Measurements from ENCODE around the gene MAP6. TPM values are rescaled to one million over a fixed set of nuclear protein-coding genes. Genes with fewer than 3 reads are reported as not detected.

The MAP6 gene
- total and polyA plus RNA-seq, 2 of the 13 experiments (the other 11 are each of a cell fraction or from before 2014, with no cell fraction given) = 0.04 TPM; not detected in 1

DNA sequence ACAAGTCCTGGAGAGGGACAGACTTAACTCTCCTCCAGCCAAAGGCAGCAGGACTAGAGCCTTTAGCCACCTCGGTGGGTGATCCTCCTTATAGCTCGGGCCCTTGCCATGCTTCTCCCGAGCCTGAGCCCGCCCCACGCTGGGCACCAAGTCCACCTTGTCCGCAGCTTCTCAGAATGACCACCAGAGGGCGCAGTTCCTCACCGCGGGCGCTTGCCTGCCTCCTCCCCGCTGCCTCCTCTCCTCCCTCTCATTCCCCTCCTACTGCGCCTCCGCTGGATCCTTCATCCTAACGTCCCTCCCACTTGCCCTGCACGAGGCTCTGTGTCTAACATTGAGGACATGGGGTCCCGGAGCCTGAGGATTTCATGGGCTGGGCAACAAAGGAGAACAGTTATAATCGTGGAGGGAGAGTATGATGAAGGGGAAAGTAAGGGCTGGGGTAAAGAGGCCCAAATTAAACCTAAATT lies 37.5 kb upstream of the MAP6 start:
- 0 out of 2 replicates have a peak, but pooled peaks cover 6% of the 10 kb centered on the region for H3K9me3 ChIP-seq (ENCODE audit: low read length)
- peak overlapping the region; percentile 90 for H3K4me2 ChIP-seq (ENCODE audit: low read depth, low read length)
- peaks cover 15% of the 10 kb centered on the region for H3K4me1 ChIP-seq (ENCODE audit: insufficient read depth, low read length)
- ATAC-seq (peak; percentile 98), DNase-seq (ENCODE audit: low spot score) (peak; percentile 65), FAIRE-seq (peak; percentile 61)
- no TSS peak for BruUV-seq (replicated peaks)
- no peak overlapping the region for H2AFZ ChIP-seq (ENCODE audit: low read length)
- ChIA-PET CTCF (ENCODE audit: low intra/inter-chr PET ratio, low total read pairs) (interaction anchor here (1.1 to 2.4 kb wide), 3 partner anchors 61 to 162 kb away, joined by 3 to 38 read pairs (median 5); partner anchors contain the start of gene DGAT2), POLR2A (interaction anchor here (1.0 to 1.6 kb wide), 4 partner anchors 13 to 76 kb away, joined by 3 to 8 read pairs (median 6); no protein-coding TSS in a partner anchor)
- no peaks in the 10 kb centered on the region for H4K20me1 ChIP-seq (ENCODE audit: insufficient read depth, low read length)
- no peak overlapping the region for H3K9ac ChIP-seq (ENCODE audit: insufficient read depth, low read depth, low read length)
- H3K4me3 ChIP-seq (replicated peaks in 1 of 3; ENCODE audit: insufficient read depth in 1 of 3, low read depth in 2 of 3, low read length in 3 of 3) = peak overlapping the region in 2 of 3 experiments; percentile 5 to 55; a peak in 2 of 6 replicates
- no peaks in the 10 kb centered on the region for H3K36me3 ChIP-seq (replicated peaks in 1 of 2; ENCODE audit: control insufficient read depth in 1 of 2, insufficient read depth in 2 of 2, low read length in 2 of 2)
- H3K79me2 ChIP-seq (ENCODE audit: insufficient read depth, low read length) = no peaks in the 10 kb centered on the region
- intact Hi-C loops (cut with micrococcal nuclease; ENCODE audit: unreplicated experiment) = loop anchor here (1.0 to 5.0 kb wide), 3 partner anchors 62 to 161 kb away; partner anchors contain the start of gene DGAT2
- H3K27ac ChIP-seq (ENCODE audit: extremely low read length, insufficient read depth, low read length) = no peak overlapping the region
- WGBS (ENCODE audit: low lambda C conversion rate) = 5% methylated on average over 13 of the region's 17 CpGs
- H3K27me3 ChIP-seq (ENCODE audit: control insufficient read depth in 1 of 2, insufficient read depth in 2 of 2, low read length in 2 of 2) = no peaks in the 10 kb centered on the region; a peak in 1 of 5 replicates
- in situ Hi-C loops (cut with HindIII; ENCODE audit: extremely low pct_ligation_motif_present, low pct_unique_long_range_greater_than_20kb) = no loop called here
- TF ChIP-seq SMARCC2 (IDR thresholded peaks at IDR 0.05) = no peak
- no peak for TF ChIP-seq SRSF9 (IDR thresholded peaks at IDR 0.05; ENCODE audit: borderline replicate concordance, insufficient read depth, low read depth, low read length, poor library complexity, severe bottlenecking)
- no peak for TF ChIP-seq ZNF850 (CRISPR knock-in tag; conservative IDR thresholded peaks at IDR 0.05)
- TF ChIP-seq, protein P1, sequence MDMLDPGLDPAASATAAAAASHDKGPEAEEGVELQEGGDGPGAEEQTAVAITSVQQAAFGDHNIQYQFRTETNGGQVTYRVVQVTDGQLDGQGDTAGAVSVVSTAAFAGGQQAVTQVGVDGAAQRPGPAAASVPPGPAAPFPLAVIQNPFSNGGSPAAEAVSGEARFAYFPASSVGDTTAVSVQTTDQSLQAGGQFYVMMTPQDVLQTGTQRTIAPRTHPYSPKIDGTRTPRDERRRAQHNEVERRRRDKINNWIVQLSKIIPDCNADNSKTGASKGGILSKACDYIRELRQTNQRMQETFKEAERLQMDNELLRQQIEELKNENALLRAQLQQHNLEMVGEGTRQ (IDR thresholded peaks at IDR 0.05; ENCODE audit: low read depth, low read length) = no peak
- TF ChIP-seq, protein P1 (CRISPR knock-in tag; IDR thresholded peaks at IDR 0.05; ENCODE audit: borderline replicate concordance) = no peak
- TF ChIP-seq ZNF703 (CRISPR knock-in tag; IDR thresholded peaks at IDR 0.05; ENCODE audit: borderline replicate concordance) = no peak
- TF ChIP-seq NONO (IDR thresholded peaks at IDR 0.05) = no peak
- TF ChIP-seq NONO (CRISPR knock-in tag; conservative IDR thresholded peaks at IDR 0.05) = no peak; the same call in 1 of the 2 replicates
- TF ChIP-seq POLR2AphosphoS2 (IDR thresholded peaks at IDR 0.05; ENCODE audit: low read depth, low read length) = no peak
- no peak for TF ChIP-seq ZNF3 (CRISPR knock-in tag; IDR thresholded peaks at IDR 0.05)
- TF ChIP-seq BCL6 (CRISPR knock-in tag; IDR thresholded peaks at IDR 0.05) = peak; percentile 19; the same call in 1 of the 2 replicates
- TF ChIP-seq, protein P2, sequence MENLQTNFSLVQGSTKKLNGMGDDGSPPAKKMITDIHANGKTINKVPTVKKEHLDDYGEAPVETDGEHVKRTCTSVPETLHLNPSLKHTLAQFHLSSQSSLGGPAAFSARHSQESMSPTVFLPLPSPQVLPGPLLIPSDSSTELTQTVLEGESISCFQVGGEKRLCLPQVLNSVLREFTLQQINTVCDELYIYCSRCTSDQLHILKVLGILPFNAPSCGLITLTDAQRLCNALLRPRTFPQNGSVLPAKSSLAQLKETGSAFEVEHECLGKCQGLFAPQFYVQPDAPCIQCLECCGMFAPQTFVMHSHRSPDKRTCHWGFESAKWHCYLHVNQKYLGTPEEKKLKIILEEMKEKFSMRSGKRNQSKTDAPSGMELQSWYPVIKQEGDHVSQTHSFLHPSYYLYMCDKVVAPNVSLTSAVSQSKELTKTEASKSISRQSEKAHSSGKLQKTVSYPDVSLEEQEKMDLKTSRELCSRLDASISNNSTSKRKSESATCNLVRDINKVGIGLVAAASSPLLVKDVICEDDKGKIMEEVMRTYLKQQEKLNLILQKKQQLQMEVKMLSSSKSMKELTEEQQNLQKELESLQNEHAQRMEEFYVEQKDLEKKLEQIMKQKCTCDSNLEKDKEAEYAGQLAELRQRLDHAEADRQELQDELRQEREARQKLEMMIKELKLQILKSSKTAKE (CRISPR knock-in tag; IDR thresholded peaks at IDR 0.05; ENCODE audit: borderline replicate concordance) = no peak
- no peak for TF ChIP-seq SUZ12 (IDR thresholded peaks at IDR 0.05; ENCODE audit: low read depth, low read length)
- TF ChIP-seq CCAR2 (optimal IDR thresholded peaks at IDR 0.05; ENCODE audit: low read depth, low read length) = no peak
- TF ChIP-seq ZNF33A (CRISPR knock-in tag; IDR thresholded peaks at IDR 0.05; ENCODE audit: borderline replicate concordance) = no peak
- TF ChIP-seq, protein P3, sequence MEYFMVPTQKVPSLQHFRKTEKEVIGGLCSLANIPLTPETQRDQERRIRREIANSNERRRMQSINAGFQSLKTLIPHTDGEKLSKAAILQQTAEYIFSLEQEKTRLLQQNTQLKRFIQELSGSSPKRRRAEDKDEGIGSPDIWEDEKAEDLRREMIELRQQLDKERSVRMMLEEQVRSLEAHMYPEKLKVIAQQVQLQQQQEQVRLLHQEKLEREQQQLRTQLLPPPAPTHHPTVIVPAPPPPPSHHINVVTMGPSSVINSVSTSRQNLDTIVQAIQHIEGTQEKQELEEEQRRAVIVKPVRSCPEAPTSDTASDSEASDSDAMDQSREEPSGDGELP (IDR thresholded peaks at IDR 0.05; ENCODE audit: borderline replicate concordance, low read depth) = no peak
- no peak for TF ChIP-seq NFKBIZ (CRISPR knock-in tag; IDR thresholded peaks at IDR 0.05)
- TF ChIP-seq, protein P4, sequence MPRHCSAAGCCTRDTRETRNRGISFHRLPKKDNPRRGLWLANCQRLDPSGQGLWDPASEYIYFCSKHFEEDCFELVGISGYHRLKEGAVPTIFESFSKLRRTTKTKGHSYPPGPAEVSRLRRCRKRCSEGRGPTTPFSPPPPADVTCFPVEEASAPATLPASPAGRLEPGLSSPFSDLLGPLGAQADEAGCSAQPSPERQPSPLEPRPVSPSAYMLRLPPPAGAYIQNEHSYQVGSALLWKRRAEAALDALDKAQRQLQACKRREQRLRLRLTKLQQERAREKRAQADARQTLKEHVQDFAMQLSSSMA (CRISPR knock-in tag; IDR thresholded peaks at IDR 0.05) = no peak
- TF ChIP-seq HNRNPK (IDR thresholded peaks at IDR 0.05; ENCODE audit: low read depth, low read length, poor library complexity, severe bottlenecking) = no peak
